Measurements from ENCODE around the gene UBE2G1.
"Not testable (repeated sequence)": the region's sequence is repeated elsewhere in the genome, so short reads cannot be mapped to it uniquely, and the experiment has no call there.

Gene UBE2G1

GRCh38 chr17:4366327-4367063 lies at the start of gene UBE2G1:
TSS of gene UBE2G1 (minus strand) at chr17:4366675. CDS start at chr17:4366316, 359 bp downstream.
- peak; percentile 97 to 99 (median 99) for DNase-seq (ENCODE audit: low read depth in 3 of 3)

- DNase-seq (ENCODE audit: low read depth in 3 of 3): peak; percentile 77 to 90 (median 89)
Observed at GRCh38 chr17:4412933-4413831, 46.7 kb upstream of the UBE2G1 start.

- DNase-seq (ENCODE audit: low read depth in 3 of 3): no peak
Observed at GRCh38 chr17:4411201-4411600, 44.7 kb upstream of the UBE2G1 start.

GRCh38 chr17:4409659-4410058 lies 43.2 kb upstream of the UBE2G1 start:
- DNase-seq (ENCODE audit: low read depth in 3 of 3): no peak

- DNase-seq (ENCODE audit: low read depth in 3 of 3): no peak
Observed at GRCh38 chr17:4407851-4408250, 41.4 kb upstream of the UBE2G1 start.

- no peak for DNase-seq (ENCODE audit: low read depth in 3 of 3)
Observed at GRCh38 chr17:4407216-4407615, 40.7 kb upstream of the UBE2G1 start.

GRCh38 chr17:4406386-4406785 lies 39.9 kb upstream of the UBE2G1 start:
- DNase-seq (ENCODE audit: low read depth in 3 of 3): no peak

- DNase-seq (ENCODE audit: low read depth in 3 of 3): no peak
Observed at GRCh38 chr17:4405699-4406098, 39.2 kb upstream of the UBE2G1 start.

GRCh38 chr17:4405038-4405669 lies 38.7 kb upstream of the UBE2G1 start:
- DNase-seq (ENCODE audit: low read depth in 3 of 3): no peak

GRCh38 chr17:4397840-4398239 lies 31.4 kb upstream of the UBE2G1 start:
- no peak for DNase-seq (ENCODE audit: low read depth in 3 of 3)

- no peak for DNase-seq (ENCODE audit: low read depth in 3 of 3)
Observed at GRCh38 chr17:4395111-4395478, 28.6 kb upstream of the UBE2G1 start.

GRCh38 chr17:4394208-4395110 lies 28.0 kb upstream of the UBE2G1 start:
- no peak for DNase-seq (ENCODE audit: low read depth in 3 of 3)

GRCh38 chr17:4393806-4394205 lies 27.3 kb upstream of the UBE2G1 start:
- DNase-seq (ENCODE audit: low read depth in 3 of 3): no peak

GRCh38 chr17:4389079-4389478 lies 22.6 kb upstream of the UBE2G1 start:
- DNase-seq (ENCODE audit: low read depth in 3 of 3): no peak

- no peak for DNase-seq (ENCODE audit: low read depth in 3 of 3)
Observed at GRCh38 chr17:4387137-4387536, 20.7 kb upstream of the UBE2G1 start.

GRCh38 chr17:4386406-4386805 lies 19.9 kb upstream of the UBE2G1 start:
- no peak for DNase-seq (ENCODE audit: low read depth in 3 of 3)

- no peak for DNase-seq (ENCODE audit: low read depth in 3 of 3)
Observed at GRCh38 chr17:4381690-4382671, 15.5 kb upstream of the UBE2G1 start.

GRCh38 chr17:4378626-4379025 lies 12.2 kb upstream of the UBE2G1 start:
- DNase-seq (ENCODE audit: low read depth in 3 of 3): no peak

- DNase-seq (ENCODE audit: low read depth in 3 of 3): not testable (repeated sequence)
Observed at GRCh38 chr17:4377247-4377646, 10.8 kb upstream of the UBE2G1 start.

GRCh38 chr17:4375796-4376440 lies 9.4 kb upstream of the UBE2G1 start:
- not testable (repeated sequence) for DNase-seq (ENCODE audit: low read depth in 3 of 3)
